NAMALWA (cell line): ENCODE data around the gene PAX6.

Source experiments
- DNase-seq: peaks from one replicate; pipeline ENCODE4 v3.0.0-alpha.2; 2015; ENCODE audit warnings: low spot score

Gene PAX6

GRCh38 chr11:31822175-31822926 lies 11.2 kb upstream of the PAX6 start:
- DNase-seq = no peak

- no peak for DNase-seq
Measured at GRCh38 chr11:31821766-31822165, 10.6 kb upstream of the PAX6 start.

DNA sequence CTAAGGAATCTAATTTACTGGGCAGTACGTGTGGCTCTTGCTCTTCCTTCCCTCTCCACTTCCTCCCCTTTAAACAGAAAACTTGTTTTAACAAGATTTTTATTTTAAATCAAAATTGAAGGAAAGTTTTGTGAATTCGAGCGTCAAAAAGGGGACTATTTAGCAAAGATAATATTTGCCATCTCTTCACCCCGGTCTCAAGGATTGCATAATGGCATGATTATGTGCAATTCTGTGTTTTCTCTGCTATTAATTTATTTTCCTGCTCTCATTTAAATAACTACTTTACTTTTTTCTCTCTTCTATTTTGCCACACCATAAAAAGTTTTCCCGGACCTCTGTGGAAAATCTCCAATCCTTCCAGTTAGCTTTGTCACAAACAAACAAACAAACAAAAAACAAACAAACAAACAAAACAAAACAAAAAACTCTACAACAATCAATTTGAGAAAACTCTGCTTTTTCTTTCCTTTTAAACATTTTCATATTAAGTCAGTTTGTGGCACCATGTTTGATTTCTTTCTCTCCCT lies 10.2 kb upstream of the PAX6 start:
- DNase-seq = no peak

GRCh38 chr11:31820438-31820818 lies 9.3 kb upstream of the PAX6 start:
- no peak for DNase-seq

GRCh38 chr11:31819621-31820437 lies 8.7 kb upstream of the PAX6 start:
- DNase-seq = no peak

- no peak for DNase-seq
Measured at GRCh38 chr11:31818874-31819331, 7.8 kb upstream of the PAX6 start.

GRCh38 chr11:31818425-31818755 lies 7.3 kb upstream of the PAX6 start:
- no peak for DNase-seq

DNA sequence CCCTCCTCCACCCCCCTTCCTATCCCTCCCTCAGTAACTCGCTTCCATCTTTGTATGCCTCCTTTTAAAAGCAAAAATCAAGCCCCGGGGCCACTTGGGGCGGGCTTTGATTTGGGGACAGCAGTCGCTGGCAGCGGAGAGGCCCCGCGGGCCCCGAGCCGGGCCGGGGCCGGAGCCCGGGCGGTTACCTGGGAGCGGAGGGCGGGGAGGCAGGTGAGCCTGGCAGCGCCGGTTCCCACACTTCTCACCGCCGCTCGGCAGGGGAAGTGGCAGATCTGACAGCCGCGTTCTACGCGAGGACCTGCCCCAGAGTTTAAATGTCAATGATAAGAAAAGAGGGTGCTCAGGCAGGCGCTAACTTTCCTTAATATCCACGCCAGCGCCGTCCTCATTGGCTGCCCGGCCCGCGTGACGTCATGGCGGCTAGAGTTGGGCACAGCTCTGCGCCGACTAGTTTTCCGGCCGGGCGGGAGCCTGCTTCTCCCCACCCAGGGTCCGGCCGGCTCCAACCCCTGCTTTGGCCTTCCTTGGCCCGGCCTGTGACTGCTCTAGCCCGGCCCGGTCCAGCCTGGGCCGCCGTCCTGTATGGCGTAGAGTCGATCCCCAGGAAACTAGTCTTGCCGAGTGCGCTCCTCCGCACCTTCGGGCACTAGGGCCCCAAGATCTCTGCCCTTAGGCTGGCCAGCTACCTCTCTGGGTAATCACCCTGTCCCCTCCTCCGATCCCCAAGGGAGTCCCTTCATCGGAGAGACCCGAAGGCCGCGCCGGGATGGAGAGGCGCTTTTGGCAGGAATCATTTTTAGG lies 6.7 kb upstream of the PAX6 start:
- no peak for DNase-seq

DNA sequence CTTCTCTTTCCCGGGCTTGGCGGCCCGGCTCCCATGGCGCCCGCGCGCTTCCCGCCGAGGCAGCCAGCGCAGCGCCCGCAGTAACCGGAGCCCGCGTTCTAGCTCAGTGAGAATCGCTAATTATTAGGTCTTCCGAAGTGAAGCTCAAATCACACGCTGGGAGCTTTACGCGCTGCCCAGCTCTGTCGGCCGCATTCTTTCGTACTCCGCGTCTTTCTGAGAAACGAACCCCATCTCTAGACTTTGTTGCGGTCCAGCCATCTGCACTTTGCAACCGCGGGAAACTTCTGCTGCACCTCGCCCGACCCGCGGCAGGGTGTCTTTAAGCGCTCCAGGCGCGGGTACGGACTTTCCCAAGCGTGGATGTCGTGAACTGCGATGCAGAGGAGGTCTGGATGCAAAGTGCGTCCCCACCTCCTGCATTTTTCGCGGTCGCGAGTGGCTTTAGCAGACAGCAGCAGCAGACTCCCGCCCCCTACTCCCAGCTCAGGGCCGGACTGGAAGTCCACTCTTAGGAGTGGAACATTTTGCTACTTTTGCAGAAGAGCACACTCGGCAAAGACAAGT lies 6.0 kb upstream of the PAX6 start:
- DNase-seq = no peak

- no peak for DNase-seq
Measured at GRCh38 chr11:31816468-31817053, 5.4 kb upstream of the PAX6 start.

GRCh38 chr11:31815711-31816467 lies 4.8 kb upstream of the PAX6 start:
- DNase-seq = no peak

DNA sequence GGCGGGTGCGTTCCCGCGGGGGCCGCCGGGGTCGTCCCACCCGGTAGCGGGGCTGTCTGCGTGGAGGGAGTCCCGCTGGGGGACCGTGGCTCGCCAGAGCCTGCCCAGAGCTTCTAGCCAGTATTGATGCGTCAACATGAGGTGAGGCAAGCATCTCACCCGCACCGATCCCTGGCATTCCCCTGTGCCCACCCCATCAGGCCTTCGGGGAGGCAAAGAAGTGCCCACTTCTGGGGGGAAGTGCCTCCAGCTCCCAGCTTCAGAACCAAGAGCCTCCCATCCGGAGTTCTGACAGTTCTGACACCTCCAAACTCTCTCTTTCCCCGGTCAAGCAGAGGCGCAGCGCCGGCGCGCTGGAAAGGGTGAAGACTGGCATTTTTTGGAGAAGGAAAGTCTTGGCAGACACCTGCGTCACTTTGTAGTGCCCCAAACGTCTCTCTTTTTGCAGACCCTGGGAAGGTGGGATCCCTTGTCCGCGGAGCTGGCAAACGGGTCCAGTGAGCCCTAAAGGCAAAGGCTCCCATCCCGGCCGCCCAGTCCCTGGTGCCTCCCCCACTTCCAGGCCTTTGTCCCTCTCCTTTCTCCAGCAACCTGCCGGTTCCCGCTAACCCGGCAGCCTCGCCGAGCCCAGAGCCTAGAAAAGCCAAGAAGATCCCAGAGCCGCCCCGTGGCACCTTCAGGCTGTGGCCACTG lies 3.2 kb upstream of the PAX6 start:
- no peak for DNase-seq

GRCh38 chr11:31813391-31814175 lies 2.5 kb upstream of the PAX6 start:
- no peak for DNase-seq

GRCh38 chr11:31812383-31813381 lies 1.6 kb upstream of the PAX6 start:
- no peak for DNase-seq

DNA sequence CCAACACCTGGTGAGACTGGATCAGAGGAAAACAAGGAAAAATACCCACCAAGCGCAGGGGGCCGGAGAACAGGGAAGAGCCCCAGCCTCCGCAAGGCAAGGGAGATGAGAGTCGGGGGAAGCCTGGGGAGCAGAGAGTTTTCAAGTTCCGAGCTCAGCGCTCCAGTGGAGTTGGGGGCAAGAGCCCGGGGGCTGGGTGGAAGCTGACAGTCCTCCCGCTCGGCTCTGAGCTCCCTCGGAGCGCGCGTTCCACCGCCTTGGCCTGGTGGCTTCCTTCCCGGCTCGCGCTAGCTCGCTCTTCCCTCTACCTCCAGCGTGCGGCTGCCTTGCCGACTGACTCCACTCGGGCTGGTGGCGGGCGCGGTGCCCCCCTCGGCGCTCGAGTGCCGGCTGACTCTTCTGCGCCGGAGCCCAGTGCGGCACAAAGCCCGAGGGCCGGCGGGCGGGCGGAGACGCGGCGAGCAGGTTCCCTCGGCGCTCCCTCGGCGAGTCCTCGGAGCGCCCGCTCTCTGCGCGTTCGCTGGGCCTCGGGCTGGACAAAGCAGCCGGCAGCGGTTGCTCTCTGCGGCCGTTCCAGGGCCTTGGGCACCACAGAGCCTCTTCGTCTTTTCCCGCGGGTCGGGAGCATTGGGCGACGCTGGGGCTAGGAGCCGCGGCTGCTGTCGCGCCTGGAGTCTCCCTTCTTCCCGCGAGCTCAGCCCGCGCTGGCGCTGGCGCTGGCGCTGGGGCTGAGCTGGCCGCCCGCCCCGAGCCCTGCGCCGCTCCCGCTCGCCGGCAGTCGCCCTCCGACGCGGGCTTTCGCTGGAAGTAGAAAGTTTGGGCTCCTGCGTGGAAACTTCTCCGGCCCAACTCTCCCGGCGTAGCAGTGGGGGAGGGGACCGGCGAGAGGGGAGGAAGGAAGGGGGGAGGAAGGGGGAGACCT lies 1.0 kb downstream of the PAX6 start:
- no peak for DNase-seq

DNA sequence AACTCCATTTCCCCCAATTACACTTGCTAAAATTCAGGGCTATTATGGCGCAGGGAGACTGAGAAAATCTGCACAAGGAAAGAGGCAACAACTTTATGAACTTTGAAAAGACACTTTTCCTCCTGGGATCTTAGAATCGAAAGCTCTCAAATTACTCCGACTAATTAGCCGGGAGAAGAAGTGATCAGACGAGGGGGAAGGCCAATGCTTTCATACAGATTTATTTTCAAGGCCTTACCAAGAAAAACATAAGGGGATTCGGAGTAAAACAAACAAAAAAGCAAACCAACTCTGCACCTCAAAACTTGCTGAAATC lies 1.6 kb downstream of the PAX6 start:
- DNase-seq = no peak
